ENCODE measurements around the gene GJC1. TPM values are rescaled to one million over a fixed set of nuclear protein-coding genes. Genes with fewer than 3 reads are reported as not detected.

GJC1 gene
- 43.2 and 79.9 TPM in 2 replicates for total RNA-seq

- no peak for DNase-seq (ENCODE audit: low read depth)
These were observed at the start of gene GJC1 for GRCh38 chr17:44829523-44830358. TSS of gene GJC1 (minus strand) at chr17:44830287. CDS start at chr17:44805817, 24,470 bp downstream.

GRCh38 chr17:44879376-44879775, 49.3 kb upstream of the GJC1 start:
- no peak for DNase-seq (ENCODE audit: low read depth)

DNA sequence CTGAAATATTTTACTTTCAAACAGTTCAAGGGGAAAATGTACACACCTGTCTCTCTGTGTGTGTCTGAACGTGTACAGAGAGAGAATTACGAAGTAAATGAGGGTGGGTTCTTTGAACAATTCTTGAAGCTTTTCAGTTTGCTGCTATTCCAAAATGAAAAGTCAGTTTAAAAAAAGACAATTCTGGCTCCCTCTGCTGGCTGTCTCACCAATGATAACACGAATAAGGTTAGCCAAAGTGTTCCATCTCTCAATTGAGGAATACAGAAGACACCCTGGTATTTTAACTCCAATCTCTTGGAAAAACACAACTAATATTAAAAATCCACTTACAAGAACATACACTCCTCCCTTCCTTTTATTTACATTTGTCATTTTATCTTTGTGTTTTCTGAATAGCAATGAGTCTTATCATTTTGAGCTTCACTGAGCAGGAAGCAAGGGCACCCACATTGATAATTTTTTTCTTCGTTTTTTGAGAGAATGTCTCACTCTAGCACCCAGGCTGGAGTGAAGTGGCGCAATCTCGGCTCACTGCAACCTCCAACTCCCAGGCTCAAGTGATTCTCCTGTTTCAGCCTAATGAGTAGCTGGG, 48.6 kb upstream of the GJC1 start:
- peak; percentile 28 for DNase-seq (ENCODE audit: low read depth)

- DNase-seq (ENCODE audit: low read depth): no peak
These were observed 47.0 kb upstream of the GJC1 start for GRCh38 chr17:44877121-44877520.

- no peak for DNase-seq (ENCODE audit: low read depth)
These were observed 45.7 kb upstream of the GJC1 start for GRCh38 chr17:44875761-44876160.

DNA sequence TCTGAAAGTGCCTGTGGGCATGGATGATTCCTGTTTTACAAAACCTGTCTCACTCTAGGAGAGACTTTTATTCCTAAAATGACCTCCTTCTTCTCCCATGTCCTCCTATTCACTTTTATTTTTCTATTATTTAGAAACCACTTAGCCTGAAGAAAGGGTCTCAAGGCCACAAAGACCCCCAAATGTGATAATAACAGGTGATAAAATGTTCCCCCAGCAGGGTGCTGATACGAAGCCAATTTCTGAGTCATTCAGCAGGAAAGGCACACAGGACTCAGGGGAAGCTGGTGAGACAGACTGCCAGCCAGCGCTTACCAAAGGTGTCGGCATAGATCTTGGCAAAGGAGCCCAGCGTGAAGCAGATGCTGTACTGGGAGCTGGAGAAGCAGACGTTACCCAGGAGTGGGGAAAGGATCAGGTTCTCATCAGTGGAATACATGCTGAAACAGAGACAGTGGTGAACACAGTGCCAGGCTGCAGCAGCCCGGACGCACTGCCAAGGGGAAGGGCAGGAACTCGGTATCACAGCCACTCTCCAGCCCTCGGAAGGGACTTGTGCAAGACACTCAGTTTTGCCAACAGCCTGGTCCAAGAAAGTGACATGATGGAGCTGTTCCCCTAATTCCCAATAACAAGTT, 42.2 kb upstream of the GJC1 start:
- no peak for DNase-seq (ENCODE audit: low read depth)

- DNase-seq (ENCODE audit: low read depth): no peak
These were observed 41.5 kb upstream of the GJC1 start for GRCh38 chr17:44871556-44871955.

- DNase-seq (ENCODE audit: low read depth): no peak
These were observed 37.8 kb upstream of the GJC1 start for GRCh38 chr17:44867841-44868240.

GRCh38 chr17:44865931-44866330, 35.8 kb upstream of the GJC1 start:
- DNase-seq (ENCODE audit: low read depth): no peak

DNA sequence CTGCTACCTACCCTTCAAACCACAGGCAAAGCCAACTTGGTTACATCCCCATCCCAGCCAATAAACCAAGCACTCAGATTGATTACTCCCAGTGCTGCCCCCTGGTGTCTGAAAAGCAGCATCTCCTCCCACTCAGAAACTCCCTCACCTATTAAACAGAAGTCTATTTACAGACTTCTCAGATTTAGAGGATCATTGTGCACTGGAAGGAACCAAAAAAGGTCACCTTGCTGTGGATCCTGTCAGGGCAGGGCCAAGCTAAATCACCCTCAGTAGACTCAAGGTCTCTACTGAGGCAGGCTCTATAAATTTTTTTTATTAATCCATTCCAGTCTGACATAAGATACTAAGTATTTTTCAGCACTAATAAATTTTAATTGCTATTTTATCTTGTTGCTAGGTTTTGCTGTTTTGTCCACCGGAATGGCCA, 35.2 kb upstream of the GJC1 start:
- peak; percentile 62 for DNase-seq (ENCODE audit: low read depth)

GRCh38 chr17:44864831-44865230, 34.7 kb upstream of the GJC1 start:
- DNase-seq (ENCODE audit: low read depth): no peak

DNA sequence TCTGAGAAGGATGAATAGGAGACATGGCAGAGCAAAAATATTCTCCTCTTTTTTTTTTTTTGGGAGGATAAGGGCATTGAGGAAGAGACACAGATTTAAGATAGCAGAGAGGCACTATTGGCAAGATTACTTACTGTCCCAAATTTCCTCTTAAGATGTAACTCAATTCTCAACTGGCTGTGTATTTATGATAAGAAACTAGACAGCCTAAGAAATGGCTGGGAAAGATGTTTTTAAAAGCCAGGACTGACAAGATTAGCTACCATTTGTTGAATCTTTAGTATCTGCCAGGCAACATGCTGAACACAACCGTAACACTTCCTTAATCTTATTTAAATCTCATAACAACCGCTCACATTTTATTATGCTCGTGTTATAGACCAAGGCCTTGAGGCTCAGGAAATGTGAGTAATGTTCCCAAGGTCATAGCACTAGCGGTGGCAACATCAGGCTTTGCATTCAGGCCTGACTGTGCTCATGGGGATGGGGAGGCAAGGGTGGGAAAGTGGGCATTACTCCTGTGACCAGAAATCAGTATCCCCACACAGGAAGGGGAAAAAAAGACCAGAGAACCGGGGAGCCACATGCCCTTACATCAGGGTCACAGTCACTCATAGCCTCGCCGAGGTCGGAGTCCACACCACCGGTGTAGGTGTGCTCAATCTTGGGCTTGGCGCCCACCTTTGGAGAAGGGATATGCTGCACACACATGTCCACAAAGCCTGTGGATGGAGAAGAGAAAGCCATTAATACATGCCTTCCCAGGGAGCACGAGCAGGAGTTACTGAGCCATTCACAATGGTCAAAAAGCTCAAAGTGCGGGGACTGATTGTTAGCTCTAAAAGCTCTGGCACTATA, 33.2 kb upstream of the GJC1 start:
- DNase-seq (ENCODE audit: low read depth): no peak

- no peak for DNase-seq (ENCODE audit: low read depth)
These were observed 32.3 kb upstream of the GJC1 start for GRCh38 chr17:44862278-44862914.

DNA sequence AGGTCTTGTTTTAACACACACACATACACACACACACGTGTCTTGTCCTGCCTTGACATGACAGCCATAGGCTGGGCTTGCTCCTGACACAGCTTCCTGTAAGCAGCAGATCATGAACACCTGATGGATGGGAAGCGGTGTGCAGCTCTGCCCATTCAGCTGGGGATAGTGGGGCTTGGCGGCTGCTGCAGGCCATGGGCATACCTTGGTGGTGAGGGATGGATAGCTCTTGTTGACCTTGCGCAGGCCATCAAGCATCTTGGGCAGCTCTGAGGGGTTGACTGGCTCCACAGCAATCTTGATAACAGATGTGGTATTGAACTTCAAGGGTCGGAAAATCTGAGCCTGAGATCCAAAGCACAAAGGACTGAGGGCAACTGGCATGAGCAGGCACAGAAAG, 29.6 kb upstream of the GJC1 start:
- no peak for DNase-seq (ENCODE audit: low read depth)

- DNase-seq (ENCODE audit: low read depth): no peak
These were observed 24.1 kb upstream of the GJC1 start for GRCh38 chr17:44854192-44854591.

DNA sequence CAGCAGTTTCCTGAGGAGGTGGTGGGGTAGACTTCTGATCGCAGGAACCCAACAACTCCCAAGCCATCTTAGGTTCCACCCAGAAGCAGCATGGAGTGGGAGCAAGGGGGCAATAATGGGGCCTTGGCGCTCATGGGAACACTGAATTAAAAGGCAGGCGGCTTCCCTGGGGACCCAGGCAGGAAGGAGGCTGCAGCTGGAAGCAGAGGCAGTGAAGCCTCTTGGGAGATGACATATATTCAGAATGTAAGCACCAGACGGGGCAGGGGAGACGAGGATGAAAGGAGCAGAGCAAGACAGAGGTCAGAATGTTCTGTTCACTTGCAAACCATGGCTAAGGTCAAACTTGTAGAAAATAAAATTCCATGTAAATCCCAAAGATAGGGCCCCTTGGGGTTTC, 20.5 kb upstream of the GJC1 start:
- no peak for DNase-seq (ENCODE audit: low read depth)

DNA sequence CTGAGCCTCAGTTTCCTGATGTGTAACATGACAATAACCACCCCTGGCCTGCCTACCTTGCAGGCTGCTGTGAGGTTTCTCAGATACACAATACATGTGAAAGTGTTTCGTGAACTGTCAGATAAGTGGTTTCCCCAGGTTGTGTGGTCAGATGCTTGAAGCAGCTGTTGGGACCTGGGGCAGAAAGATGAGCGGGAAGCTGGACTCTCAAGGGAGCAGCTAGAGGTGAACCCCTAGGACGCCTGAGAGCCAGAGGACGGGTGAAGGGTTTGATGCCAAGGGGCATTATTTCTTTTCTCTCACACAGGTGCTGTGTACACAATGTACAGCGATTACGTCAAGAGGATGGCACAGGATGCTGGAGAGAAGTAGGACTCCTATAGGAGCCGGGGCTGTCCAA, 19.9 kb upstream of the GJC1 start:
- no peak for DNase-seq (ENCODE audit: low read depth)

- no peak for DNase-seq (ENCODE audit: low read depth)
These were observed 18.9 kb upstream of the GJC1 start for GRCh38 chr17:44848961-44849489.

GRCh38 chr17:44848257-44848795, 18.2 kb upstream of the GJC1 start:
- no peak for DNase-seq (ENCODE audit: low read depth)

GRCh38 chr17:44847586-44847985, 17.5 kb upstream of the GJC1 start, which contains the start of gene HIGD1B:
TSS of gene HIGD1B (plus strand) at chr17:44847883. CDS start at chr17:44848153, 270 bp downstream.
- no peak for DNase-seq (ENCODE audit: low read depth)

DNA sequence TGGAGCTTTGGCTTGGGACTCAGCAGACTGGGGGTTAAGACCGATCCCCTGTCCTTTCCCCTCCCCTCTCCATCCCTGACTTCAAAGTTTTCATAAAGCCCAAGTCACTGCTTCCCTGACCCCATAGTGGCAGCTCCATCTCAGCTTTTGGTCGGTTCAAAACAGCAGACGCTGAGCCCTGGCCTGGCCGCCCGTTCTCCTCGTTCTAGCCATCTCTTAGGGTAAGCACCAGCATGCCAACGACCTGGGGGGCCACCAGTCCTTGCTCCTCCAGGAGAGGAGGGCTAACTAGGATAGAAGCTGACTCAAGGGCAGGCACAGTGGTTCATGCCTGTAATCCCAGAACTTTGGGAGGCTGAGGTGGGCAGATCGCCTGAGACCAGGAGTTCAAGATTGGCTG, 16.1 kb upstream of the GJC1 start:
- no peak for DNase-seq (ENCODE audit: low read depth)
